ENCODE measurements around the gene MPLKIP. TPM values are rescaled to one million over a fixed set of nuclear protein-coding genes. Genes with fewer than 3 reads are reported as not detected.
"Not testable (repeated sequence)": the region's sequence is repeated elsewhere in the genome, so short reads cannot be mapped to it uniquely, and the experiment has no call there.

MPLKIP gene
- 12.5 and 19.1 TPM in 2 replicates for total RNA-seq

GRCh38 chr7:40134428-40135316, at the start of gene MPLKIP, which contains the start of gene SUGCT:
TSS of gene MPLKIP (minus strand) at chr7:40134622. CDS start at chr7:40134567, 55 bp downstream.
TSS of gene SUGCT (plus strand) at chr7:40135005.
- DNase-seq: peak; percentile 89

DNA sequence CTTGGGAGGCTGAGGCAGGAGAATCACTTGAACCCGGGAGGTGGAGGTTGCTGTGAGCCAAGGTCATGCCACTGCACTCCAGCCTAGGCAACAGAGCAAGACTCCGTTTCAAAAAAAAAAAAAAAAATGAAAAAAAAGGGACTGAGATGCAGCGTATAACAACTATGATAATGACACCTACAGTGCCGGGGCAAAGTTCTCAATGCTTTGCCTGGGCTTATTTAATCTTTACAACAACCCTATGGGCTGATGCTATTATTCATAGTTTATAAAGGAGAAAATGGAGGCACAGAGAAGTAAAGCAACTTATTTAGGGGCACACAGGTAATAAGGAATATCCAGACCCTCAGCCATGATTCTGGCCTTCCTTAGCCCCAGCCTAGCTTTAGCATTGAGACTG, 48.0 kb upstream of the MPLKIP start:
- no peak for DNase-seq

DNA sequence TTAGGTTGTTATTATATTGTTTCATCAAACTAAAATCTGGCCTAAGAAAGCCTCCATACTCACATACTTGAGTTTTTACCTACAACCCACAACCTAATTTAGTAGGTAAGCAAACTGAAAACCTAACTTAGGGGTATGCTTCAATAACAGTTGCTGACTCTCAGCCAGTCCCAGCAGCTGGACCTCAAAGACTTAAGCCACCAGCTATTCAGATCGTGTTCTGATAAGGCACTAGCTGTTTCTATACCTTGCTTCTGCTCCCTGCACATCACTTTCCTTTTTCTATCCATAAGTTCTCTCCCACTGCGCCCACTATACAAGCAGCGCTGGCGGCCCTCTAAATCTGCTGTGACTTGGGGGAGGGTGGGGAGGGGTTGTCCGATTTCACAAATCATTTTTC, 42.6 kb upstream of the MPLKIP start:
- no peak for DNase-seq

GRCh38 chr7:40175725-40176510, 41.5 kb upstream of the MPLKIP start:
- no peak for DNase-seq

GRCh38 chr7:40175256-40175655, 40.8 kb upstream of the MPLKIP start:
- not testable (repeated sequence) for DNase-seq

DNA sequence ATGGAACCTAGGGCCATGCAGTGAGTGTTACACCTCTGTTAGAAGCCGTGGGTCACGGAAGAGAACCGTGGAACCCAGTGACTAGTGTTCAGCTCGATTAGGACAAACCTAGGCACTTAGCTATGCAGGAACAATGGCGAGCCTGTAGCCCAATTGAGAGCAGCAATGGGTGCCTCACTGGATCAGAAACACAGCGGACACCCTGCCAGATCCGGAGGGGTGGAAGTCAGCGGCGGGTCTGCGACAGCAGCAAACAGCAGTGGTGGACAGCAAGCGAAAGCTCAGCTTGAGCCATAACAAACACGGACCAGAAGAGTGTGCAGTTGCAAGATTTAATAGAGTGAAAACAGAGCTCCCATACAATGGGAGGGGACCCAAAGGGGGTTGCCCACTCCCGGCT, 38.7 kb upstream of the MPLKIP start:
- not testable (repeated sequence) for DNase-seq

DNA sequence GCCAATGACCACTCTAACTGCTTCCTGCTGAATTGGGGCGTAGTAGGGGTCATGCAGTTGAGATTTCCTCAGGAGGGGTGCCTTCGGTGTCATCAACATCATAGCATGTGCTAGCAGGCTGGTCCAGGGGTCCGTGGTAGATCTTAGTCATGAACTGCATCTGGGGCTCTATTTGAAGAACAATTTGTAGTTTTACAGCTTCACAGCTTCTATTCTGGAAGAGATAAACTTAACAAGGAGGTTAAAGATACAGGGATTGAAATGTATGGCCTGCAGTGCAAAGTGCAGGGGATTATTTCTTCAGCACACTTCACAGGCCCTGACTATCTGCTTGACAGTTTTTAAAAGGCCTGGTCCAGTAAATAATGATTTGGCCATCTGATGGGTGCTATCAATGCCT, 33.8 kb upstream of the MPLKIP start:
- DNase-seq: not testable (repeated sequence)

DNA sequence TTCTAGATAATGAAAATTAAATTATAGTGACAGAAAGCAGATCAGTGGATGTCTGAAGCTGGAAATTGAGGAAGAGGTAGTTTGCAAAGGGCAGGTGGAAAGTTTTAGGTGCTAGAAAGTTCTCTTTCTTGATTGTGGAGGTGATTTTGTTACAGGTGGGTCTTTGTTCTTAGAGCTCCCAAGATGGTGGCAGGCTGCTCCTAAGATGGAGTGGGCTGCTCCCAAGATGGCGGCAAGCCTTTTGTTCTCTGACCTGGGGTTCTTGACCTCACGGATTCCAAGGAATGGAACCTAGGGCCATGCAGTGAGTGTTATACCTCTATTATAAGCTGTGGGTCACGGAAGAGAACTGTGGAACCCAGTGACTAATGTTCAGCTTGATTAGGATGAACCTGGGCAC, 32.9 kb upstream of the MPLKIP start:
- no peak for DNase-seq

DNA sequence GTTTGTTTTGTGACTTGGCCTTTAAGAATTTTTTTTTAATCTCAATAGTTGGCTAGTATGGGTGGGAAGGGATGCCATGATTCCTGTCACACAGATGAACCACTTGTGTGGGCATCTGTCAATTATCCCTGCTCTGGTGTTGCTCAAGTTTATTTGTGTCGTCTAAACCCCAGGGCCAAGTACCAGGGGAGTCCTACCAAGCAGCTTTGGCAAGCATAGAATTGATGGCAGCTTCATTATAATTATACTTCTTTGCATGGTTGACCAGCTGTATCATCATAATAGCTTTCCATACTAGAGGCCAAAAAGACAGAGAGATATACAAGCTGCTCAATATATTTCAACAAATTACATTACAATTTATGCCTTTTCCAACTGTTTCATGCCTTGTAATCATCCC, 30.8 kb upstream of the MPLKIP start:
- no peak for DNase-seq

DNA sequence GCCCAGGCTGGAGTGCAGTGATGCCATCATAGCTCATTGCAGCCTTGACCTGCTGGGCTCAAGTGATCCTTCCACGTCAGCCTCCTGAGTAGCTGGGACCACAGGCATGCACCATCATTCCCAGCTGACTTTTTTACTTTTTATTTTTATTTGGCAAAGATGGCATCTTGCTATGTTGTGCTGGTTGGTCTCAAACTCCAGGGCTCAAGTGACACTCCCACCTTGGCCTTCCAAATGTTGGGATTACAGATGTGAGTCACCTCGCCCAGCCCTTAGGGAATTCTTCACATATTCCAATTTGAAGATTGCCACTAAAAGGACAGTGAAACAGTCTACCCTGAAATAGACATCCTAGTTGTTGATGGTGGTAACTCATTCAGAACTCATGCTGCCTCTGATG, 28.1 kb upstream of the MPLKIP start:
- DNase-seq: no peak

DNA sequence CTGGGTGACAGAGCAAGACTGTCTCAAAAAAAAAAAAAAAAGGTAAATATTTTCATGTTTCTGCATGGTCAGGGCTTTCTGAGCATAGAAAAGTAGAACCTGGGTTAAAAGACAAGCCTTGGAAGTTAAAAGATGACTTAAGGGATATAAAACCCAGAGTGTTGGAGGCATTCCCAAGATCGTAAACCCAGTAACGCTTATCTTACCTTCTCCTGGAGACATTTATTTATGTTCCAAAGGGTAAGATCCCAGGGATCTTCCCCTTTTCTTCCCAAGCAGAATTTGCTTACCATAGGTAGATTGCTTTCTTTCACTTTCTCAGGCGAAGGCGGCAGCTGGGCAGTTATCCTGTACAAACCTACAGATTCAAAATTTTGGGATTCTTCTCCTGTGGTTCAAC, 22.6 kb upstream of the MPLKIP start:
- DNase-seq: no peak

DNA sequence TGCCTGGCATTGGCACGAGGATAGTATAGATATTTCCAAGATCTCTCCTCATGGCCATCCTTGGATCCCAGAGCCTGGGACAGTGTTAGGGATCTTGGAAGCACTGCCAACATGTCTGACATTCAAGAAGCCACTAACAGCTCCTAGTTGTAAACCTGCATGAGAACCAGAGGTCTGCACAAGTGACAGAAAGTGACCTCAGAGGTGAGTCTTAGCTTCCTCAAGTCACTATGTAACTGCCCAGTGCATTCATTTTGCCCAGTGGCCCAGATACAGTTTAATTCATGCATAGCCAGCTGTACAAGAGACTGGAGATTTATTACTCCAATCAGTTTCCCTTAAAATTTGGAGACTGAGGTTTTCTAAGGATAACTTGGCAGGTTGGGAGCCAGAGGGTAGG, 17.1 kb upstream of the MPLKIP start:
- no peak for DNase-seq

GRCh38 chr7:40148671-40149070, 14.2 kb upstream of the MPLKIP start:
- no peak for DNase-seq

- not testable (repeated sequence) for DNase-seq
Observed at GRCh38 chr7:40148247-40148580, 13.8 kb upstream of the MPLKIP start.

DNA sequence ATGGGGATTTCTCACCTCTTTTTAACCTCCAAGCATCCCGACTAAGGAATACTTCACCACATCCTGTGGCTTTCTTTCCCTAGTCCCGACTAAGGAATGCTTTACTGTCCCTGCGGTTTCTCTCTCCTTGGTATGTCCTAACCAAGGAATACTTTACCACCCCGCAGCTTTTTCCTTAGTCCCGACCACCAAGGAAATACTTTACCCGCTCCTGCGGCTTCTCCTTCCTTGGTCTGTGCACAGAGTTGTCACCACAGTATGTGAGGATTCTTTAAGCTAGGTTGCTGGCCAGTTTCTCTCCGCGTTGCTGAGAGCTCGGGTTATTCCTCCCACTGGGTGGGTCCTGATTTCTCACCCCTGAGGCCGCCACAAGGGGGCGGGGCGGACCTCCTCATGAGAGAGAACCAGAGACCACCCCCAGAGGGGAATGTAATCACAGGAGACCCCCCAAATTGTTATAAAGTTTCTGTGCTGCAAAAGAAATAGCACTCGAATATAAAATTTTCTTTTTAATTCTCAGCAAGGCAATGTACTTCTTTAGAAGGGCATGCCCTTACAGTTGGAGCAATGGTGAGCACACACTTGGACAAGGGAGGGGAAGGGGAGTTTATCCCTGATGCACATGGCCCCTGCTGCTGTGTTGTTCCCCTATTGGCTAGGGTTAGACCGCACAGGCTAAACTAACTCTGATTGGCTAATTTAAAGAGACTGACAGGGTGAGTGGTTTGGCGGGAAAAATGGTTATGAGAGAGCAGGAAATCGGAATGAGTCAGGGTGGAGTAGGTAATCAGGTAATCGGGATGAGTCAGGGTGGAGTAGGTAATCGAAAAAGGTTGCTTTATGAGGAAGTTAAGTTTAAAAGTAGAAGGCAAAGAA, 13.2 kb upstream of the MPLKIP start:
- no peak for DNase-seq

GRCh38 chr7:40145596-40146130, 11.2 kb upstream of the MPLKIP start:
- DNase-seq: not testable (repeated sequence)

DNA sequence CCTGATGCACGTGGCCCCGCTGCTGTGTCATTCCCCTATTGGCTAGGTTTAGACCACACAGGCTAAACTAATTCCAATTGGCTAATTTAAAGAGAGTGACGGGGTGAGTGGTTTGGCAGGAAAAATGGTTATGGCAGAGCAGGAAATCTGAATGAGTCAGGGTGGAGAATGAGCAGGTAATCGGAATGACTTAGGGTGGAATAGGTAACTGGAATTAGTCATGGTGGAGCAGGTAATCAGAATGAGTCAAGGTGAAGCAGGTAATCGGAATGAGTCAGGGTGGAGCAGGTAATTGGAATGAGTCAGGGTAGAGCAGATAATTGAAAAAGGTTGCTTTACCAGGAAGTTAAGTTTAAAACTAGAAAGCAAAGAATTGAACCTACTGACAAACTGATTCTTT, 7.5 kb upstream of the MPLKIP start:
- not testable (repeated sequence) for DNase-seq

DNA sequence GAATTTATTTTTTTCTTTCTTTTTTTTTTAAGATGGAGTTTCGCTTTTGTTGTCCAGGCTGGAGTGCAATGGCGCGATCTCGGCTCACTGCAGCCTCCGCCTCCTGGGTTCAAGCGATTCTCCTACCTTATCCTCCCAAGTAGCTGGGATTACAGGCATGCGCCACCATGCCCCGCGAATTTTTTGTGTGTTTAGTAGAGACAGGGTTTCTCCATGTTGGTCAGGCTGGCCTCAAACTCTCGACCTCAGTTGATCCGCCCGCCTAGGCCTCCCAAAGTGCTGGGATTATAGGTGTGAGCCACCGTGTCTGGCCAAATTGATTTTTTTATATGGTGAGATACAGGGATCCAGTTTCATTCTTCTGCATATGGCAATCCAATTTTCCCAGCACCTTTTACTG, 5.5 kb upstream of the MPLKIP start:
- DNase-seq: not testable (repeated sequence)

DNA sequence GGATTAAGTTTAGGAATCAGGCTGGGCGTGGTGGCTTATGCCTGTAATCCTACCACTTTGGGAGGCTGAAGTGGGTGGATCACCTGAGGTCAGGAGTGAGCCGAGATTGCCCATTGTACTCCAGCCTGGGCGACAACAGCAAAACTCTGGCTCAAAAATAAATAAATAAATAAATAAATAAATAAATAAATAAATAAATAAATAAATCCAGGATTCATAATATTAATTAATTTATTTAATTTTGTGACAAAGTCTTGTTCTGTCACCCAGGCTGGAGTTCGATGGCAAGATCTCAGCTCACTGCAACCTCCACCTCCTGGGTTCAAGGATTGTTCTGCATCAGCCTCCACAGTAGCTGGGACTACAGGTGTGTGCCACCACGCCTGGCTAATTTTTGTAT, 4.6 kb upstream of the MPLKIP start:
- no peak for DNase-seq

DNA sequence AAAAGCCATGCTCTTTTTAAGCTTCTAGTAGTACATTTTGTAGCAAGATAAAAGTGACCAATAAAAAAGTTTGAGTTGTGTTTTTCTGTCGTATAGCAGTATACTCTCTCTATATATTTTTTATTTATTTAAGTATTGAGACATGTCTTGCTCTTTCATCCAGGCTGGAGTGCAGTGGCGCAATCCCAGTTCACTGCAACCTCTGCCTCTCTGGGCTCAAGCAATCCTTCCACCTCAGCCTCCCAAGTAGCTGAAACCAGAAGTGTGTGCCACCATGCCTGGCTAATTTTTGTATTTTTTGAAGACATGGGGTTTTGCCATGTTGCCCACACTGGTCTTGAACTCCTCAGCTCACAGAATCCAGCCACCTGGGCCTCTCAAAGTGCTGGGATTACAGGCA, 3.1 kb upstream of the MPLKIP start:
- no peak for DNase-seq

DNA sequence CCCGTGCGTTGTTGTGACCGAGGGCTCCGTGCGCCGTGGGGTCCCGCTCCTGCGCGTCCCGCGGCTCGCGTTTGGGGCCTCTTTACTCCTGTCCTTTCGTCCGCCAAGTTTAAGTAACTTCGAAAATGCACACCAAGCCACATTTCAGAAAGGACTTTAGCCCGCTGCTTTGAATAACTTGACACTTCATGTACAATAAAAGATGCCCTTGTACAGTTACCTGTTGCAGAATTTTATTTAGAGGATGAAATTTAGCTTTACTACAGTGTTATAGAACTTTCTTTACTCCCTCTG, 842 bp upstream of the MPLKIP start:
- DNase-seq: no peak

- DNase-seq: peak; percentile 38
Observed at GRCh38 chr7:40133561-40134427, 628 bp downstream of the MPLKIP start.

Data from dermis blood vessel endothelial cell (primary cell).